NCI-H1417 (cell line): ENCODE results near the gene AKR1C8.

Experiments
- DNase-seq, 3 experiments: peaks; one replicate each; lab custom pipeline; 2025; lab: John Stamatoyannopoulos, UW

Gene AKR1C8

DNA sequence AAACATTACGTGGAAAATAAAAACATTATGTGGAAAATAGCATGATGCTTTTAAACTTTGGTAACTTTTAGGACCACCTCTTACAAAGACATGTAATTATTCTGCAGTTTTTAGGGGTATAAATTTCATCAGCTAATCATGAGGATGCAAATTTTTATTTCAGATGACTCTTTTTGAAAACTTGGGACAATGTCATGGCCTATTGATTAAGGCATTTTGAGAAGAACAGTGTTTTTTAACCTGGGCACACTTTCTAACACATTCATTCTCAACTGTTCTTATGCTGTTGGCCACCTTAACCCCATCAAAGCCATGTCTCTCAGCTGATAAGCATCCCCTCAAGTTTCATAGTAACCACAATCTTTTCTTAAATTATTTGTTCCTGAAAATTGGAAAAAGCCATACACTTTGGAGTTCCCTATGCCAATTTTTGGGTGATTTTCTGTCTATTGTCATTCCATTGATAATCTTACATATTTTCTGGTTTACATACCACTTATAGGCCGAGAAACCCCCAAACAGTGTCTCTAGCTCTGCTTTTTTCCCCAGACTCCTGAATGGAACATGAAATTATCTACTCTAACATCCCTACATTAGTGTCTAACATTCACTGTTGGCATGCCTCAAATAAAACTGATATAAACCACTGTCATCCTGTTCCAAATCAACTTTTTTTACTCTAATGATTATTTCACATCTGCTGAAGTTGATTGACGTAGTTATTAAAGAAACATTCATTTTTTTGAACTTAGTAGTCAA, 76.1 kb downstream of the AKR1C8 start:
- DNase-seq, result no peak

GRCh38 chr10:5107860-5108526, 77.0 kb downstream of the AKR1C8 start:
- peak in 1 of 3 experiments; percentile 4 for DNase-seq

DNA sequence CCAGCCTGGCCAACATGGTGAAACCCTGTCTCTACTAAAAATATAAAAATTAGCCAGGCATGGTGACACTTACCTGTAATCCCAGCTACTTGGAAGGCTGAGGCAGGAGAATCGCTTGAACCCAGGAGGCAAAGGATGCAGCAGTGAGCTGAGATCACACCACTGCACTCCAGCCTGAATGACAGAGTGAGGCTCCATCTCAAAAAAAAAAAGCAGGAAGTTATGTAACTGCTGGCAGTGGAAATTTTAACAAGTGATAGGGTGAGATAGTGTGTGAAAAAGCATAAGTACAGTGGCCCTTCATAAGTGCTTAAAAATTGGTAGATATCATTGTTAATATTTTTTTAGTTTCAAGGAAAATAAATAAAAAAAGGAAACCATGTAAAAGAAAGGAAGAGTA, 78.4 kb downstream of the AKR1C8 start:
- no peak for DNase-seq

- DNase-seq, result no peak
Observed at GRCh38 chr10:5105626-5106025, 79.3 kb downstream of the AKR1C8 start.
